GM12874 (cell line): ENCODE measurements around the gene ZNF219.
A peak's percentile ranks its signal among the peaks of the same experiment; 100 is the strongest.

Experiments
- TF ChIP-seq, protein P1 (sequence below): IDR thresholded peaks from 2 replicates; pipeline ENCODE4 v1.5.1; 2011; ENCODE audit warnings: low read depth, mild to moderate bottlenecking, control low read depth, low read length, moderate library complexity; ENCODE audit not compliant: insufficient read depth

Gene ZNF219

DNA sequence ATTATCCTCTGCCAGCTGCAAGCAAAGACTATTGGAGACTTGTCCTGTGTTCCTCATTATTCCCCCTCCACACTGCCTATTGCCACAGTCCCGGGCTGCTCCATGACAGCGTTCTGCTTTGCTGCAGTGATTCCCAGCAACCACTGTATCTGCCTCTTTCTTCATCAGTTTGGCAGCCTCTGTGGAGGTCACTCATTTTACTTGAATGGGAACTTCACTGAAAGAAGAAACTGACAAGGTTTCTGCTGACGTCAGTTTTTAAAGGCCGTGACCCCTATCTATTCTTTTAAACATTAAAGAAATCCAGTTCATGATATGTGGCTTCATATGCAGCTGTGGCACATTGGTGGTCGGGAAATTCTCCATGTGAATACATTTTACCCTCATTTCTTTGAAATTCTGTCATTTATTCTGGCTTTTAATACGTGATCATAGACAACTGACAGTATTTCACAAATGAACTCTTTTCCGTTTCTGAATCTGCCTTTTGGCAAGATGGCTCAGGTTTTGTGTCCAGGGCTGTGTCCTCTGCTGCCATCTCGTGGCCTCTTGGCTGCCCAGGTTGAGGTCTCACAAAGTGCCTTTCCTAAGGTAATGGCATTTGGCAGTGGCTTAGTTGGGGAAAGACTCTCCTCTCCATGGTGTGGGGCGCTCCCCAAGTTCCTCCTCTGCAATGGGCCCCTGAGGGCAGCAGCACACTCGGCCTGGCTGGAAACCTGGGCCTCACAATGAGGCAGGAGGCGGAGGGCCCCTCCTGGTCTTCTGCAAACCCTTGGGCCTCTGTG, 8.2 kb upstream of the ZNF219 start:
- TF ChIP-seq, protein P1, sequence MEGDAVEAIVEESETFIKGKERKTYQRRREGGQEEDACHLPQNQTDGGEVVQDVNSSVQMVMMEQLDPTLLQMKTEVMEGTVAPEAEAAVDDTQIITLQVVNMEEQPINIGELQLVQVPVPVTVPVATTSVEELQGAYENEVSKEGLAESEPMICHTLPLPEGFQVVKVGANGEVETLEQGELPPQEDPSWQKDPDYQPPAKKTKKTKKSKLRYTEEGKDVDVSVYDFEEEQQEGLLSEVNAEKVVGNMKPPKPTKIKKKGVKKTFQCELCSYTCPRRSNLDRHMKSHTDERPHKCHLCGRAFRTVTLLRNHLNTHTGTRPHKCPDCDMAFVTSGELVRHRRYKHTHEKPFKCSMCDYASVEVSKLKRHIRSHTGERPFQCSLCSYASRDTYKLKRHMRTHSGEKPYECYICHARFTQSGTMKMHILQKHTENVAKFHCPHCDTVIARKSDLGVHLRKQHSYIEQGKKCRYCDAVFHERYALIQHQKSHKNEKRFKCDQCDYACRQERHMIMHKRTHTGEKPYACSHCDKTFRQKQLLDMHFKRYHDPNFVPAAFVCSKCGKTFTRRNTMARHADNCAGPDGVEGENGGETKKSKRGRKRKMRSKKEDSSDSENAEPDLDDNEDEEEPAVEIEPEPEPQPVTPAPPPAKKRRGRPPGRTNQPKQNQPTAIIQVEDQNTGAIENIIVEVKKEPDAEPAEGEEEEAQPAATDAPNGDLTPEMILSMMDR: peak; percentile 87

DNA sequence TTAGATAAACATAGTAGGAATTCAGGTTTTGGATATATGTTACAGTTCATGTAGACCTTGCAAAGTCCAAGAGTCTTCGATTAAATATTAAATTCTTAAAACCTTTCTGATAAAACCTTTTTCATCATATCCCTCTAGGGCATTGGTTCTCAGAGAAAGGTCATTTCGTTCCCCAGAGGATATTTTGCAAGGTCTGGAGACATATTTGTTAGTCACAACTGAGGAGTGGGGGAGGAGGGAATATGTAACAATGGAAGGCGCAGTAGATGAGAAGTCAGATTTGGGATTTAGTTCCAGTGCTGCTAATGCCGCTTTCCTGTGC, 7.7 kb upstream of the ZNF219 start:
- TF ChIP-seq, protein P1: no peak

DNA sequence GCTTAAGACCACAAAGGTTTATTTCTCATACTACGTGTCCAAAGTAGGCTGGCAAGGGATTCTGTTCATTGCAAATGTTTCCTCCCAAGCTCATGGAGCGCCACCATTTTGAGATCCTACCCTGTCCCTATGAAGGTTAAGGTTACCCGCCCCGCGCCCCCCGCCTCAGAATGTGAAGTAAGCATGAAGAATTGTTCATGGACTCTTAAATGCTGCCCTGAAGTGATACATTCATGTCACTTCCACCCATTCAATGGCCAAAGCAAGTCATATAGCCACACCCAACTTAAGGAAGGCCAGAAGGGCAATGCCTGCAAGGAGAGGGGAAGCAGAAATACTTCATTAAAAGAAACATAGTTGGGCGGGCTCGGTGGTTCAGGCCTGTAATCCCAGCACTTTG, 6.6 kb upstream of the ZNF219 start:
- TF ChIP-seq, protein P1: no peak

DNA sequence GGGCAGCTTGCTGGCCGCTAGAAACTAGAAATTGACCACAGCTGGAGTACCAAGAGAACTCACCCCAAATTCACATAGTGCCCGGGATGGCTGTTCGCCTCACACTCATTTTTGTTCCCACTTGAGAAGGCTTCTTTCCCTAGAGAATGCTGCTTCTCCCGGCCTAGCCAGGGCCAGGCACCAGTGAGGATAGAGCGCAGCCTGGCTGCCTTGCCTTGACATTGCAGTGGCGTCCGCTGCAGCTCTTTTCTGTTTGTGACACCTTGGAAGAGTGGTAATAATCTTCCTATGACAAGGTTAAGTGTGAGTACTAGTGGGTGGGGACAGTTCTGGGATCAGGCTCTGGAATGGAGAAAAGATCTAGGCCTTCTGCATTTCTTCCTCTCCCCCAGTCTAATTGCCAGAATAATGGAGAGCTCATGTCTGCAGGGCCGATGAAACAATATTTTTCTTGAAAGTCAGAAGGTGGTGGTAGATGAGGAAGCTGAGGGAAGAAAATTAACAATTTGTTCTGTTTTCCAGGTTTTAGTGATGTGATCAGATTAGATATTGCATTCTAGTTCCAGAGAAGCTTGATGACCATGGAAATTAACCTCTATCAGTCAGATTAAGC, 6.1 kb upstream of the ZNF219 start:
- TF ChIP-seq, protein P1: peak; percentile 83

DNA sequence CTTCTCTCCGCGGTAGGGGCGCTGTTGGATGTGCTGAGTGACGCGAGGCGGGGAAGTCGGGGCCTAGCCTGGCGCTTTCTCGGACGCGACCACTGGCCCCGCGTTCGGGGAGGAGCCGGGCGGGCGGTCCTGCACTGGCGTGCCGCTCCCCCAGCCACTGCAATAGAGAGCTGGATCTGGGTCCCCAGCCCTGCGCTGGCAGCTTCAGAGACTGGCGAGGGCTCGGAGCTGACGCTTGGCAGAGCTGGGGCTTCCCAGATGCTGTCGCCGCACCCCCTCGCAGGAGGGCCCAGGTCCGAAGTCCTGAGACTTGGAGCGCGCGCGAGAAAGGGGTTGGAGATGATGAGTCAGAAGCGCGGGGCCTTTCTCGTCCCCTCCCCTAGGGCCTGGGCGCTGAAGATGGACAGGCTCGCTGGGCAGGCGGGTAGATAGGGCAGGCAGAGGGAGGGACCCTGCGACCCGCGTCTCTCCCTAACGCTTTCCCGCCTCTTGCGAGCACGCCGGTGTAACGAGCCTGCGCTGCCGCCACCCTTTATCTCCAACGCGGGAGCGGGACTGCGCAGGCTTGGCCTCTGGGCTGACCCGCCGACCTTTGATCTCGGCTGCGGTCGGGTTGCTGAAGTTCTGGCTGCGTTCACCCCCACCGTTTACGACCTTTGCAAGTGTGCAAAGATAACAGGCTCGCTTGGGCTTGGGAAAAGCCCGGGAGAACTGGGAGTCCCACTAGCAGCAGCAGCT, 5.4 kb upstream of the ZNF219 start:
- TF ChIP-seq, protein P1: peak; percentile 83

DNA sequence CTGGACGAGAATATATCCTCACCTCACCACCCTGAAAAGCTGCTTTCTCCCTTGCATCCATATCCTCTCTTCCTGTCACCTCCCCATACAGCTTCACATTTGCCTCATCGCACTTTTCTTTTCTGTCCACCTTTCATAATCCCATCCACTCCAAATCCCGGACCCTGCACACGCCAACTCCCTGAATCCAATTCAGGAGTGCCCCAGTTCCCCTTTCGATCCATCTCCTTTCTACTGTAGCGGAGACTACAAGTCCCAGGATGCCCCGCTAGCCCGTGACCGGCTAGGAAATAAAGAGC, 4.9 kb upstream of the ZNF219 start:
- TF ChIP-seq, protein P1: no peak

DNA sequence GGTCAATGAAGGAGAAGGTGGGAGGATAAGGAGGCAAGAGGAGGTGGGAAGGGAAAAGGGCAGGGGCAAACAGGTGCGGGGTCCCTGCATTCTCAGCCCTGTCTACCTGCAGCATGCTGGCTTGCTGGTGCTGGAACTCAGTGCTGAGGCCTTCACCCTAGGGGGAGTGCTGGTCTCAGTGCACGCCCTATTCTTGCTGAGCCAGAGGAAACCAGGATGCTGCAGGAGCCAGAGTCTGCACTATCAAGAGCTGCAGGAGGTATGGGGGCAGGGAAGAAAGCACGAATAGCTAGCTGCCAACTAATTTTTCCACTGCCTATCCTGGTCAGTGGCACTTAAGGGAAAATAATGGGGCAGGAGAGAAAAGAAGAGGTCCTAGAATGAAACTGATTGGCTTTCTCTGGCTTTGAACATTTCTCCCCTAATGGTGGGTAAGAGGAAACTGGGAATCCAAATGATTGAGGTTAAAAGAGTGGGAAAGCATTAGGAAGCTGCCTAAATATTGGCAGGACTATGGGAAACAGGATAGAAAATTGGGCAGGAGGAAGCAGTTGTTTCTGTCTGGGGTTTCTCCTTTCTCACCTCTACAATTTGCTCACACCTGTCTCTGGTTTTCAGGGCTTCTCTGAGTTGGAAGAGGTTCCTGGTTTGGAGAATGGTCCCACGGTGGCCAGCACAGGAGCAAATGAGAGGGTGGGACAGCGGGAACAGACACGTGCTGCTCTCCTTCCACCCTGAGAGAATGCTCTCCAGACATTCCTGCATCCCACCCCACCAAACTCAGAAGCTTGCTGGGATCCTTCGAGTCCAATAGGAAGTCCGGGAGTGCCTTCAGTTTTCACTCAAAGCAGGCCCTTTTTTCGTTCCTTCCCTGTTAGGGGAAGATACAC, 4.3 kb upstream of the ZNF219 start:
- TF ChIP-seq, protein P1: no peak
